ENCODE results near the gene CYFIP1.
"Not testable (repeated sequence)": the region's sequence is repeated elsewhere in the genome, so short reads cannot be mapped to it uniquely, and the experiment has no call there.

The CYFIP1 gene

GRCh38 chr15:22980189-22981050, at the start of gene CYFIP1:
Gene CYFIP1 (minus strand): TSS chr15:22980368. CDS start chr15:22947285, 33,083 bp downstream.
- in situ Hi-C loops (cut with MboI; ENCODE audit: low sequenced_read_pairs), result no loop called here

DNA sequence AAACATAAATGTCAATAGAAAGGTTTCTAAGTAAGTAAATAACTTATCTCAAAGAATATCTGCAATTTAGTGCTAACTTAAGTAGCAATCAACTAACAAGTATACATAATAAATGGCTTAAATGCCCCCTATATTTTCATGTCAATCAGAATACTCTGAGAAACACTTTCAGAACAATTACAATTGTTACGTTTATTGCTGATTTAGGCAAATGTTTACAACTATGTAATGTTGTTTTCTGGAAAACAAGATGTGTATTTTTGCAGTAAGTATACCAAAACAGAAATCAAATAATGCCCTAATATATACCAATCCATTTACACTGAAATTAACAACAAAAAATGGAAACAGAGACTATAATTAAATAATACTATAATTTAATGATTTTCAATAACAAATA, 46.0 kb upstream of the CYFIP1 start:
- in situ Hi-C loops (cut with MboI; ENCODE audit: low sequenced_read_pairs), result no loop called here

DNA sequence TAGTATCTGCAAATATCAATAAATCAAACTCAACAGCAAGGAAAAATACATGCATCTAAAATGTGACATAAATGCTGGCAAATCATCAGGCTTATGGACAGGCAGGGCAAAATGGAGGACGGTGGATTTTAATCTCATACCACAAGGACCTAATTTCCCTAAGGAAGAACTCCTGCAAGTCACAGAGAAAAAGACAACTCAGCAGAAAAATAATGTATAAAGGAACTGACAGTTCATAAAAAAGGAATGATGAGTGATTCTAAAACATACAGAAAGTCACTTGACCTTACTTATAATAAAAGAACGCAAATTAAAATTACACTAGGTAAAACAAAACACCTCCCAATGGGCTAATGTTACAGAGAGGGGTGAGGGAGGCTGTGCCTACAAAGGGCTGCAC, 42.0 kb upstream of the CYFIP1 start:
- in situ Hi-C loops (cut with MboI; ENCODE audit: low sequenced_read_pairs), result no loop called here

- in situ Hi-C loops (cut with MboI; ENCODE audit: low sequenced_read_pairs), result no loop called here
Observed at GRCh38 chr15:23014394-23015000, 34.3 kb upstream of the CYFIP1 start.

DNA sequence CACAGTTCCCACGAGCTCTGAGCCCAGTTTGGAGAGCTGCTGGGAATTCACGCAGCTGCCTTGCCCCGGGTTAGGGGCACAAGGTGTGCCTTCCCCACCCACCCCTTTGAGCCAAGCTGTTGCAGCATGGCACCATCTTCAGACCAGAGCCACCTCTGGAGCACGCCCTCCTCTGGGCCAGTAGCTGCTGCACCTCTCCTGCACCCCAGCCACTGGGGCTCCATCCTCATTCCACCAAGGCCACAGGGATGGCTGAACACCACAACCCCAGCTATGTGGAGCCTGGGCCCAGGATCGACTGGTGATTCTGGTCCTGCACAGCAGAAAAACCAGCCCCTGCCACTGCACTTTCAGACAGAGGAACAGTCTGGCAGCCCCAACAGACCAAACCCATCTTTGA, 33.5 kb upstream of the CYFIP1 start:
- in situ Hi-C loops (cut with MboI; ENCODE audit: low sequenced_read_pairs), result no loop called here

DNA sequence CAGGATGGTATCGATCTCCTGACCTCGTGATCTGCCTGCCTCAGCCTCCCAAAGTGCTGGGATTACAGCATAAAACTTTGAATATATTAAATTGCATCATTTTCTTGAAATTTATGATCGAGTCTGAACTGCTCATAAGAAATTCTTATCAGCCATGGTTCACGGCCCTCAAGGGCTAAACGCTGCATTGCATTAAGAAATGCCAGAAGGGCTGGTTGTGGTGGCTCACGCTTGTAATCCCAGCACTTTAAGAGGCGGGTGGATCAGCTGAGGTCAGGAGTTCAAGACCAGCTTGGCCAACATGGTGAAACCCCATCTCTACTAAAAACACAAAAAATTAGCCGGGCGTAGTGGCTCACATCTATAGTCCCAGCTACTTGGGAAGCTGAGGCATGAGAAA, 32.4 kb upstream of the CYFIP1 start:
- in situ Hi-C loops (cut with MboI; ENCODE audit: low sequenced_read_pairs), result not testable (repeated sequence)

GRCh38 chr15:23003736-23004135, 23.6 kb upstream of the CYFIP1 start:
- in situ Hi-C loops (cut with MboI; ENCODE audit: low sequenced_read_pairs), result no loop called here

- in situ Hi-C loops (cut with MboI; ENCODE audit: low sequenced_read_pairs), result no loop called here
Observed at GRCh38 chr15:23002920-23003319, 22.8 kb upstream of the CYFIP1 start.

DNA sequence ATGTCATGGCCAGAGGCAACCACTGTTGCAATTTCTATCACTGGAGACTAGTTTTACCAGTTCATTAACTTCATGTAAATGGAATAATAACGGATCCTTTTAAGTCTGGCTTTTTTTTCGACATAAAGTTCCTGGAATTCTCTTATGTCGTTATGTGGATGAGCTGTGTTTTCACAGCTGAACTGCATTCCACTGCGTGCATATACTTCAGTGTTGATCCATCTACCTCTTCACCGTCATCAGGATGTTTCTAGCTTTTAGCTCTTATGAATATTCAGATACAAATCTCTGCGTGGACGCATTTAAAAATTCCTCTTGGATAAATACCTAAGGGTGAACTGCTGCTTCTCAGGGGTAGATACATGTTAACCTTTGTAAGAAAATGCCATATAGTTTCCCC, 15.6 kb upstream of the CYFIP1 start:
- in situ Hi-C loops (cut with MboI; ENCODE audit: low sequenced_read_pairs), result no loop called here

DNA sequence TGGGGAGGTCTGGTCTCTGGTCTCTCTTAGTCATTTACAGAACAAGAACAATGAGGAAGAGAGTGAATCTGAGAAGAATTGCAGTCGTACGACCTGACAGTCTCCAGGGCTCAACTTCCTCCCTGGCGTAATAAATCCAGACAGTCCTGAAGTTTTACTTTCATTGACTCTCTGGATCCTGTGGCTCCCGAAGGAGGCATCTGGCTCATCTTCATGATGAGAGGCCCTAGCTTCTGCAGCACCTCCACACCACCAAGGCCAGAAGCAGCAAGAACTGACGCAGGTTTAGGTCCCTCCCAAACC, 11.8 kb upstream of the CYFIP1 start:
- in situ Hi-C loops (cut with MboI; ENCODE audit: low sequenced_read_pairs), result no loop called here

GRCh38 chr15:22989576-22990477, 9.7 kb upstream of the CYFIP1 start:
- in situ Hi-C loops (cut with MboI; ENCODE audit: low sequenced_read_pairs), result no loop called here

DNA sequence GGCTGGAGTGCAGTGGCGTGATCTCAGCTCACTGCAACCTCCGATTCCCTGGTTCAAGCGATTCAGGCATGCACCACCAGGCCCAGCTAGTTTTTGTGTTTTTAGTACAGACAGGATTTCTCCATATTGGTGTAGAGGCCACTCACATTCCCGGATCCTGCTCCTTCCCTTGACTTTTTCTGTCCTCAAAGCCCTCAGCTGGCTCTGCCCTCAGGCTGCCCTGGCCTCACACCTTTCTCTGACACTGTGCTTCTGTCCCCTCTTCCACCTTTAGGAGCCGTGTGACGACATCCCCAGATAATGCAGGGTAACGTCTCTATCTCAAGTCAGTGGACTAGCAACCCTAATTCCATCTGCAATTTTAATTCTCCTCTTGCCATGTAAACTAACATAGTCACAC, 8.6 kb upstream of the CYFIP1 start:
- in situ Hi-C loops (cut with MboI; ENCODE audit: low sequenced_read_pairs), result no loop called here

DNA sequence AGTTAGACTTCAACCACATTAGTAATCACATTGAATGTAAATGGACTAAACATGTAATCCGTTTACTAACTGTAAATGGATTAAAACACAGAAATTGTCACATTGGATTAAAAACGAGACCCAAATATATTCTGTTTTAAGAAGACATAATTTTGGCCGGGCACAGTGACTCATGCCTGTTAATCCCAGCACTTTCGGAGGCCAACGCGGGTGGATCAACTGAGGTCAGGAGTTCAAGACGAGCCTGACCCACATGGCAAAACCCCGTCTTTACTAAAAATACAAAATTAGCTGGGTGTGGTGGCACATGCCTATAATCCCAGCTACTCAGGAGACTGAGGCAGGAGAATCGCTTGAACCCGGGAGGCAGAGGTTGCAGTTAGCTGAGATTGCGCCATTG, 1.8 kb upstream of the CYFIP1 start:
- in situ Hi-C loops (cut with MboI; ENCODE audit: low sequenced_read_pairs), result not testable (repeated sequence)

- in situ Hi-C loops (cut with MboI; ENCODE audit: low sequenced_read_pairs), result no loop called here
Observed at GRCh38 chr15:22981051-22981840, 1.1 kb upstream of the CYFIP1 start.

DNA sequence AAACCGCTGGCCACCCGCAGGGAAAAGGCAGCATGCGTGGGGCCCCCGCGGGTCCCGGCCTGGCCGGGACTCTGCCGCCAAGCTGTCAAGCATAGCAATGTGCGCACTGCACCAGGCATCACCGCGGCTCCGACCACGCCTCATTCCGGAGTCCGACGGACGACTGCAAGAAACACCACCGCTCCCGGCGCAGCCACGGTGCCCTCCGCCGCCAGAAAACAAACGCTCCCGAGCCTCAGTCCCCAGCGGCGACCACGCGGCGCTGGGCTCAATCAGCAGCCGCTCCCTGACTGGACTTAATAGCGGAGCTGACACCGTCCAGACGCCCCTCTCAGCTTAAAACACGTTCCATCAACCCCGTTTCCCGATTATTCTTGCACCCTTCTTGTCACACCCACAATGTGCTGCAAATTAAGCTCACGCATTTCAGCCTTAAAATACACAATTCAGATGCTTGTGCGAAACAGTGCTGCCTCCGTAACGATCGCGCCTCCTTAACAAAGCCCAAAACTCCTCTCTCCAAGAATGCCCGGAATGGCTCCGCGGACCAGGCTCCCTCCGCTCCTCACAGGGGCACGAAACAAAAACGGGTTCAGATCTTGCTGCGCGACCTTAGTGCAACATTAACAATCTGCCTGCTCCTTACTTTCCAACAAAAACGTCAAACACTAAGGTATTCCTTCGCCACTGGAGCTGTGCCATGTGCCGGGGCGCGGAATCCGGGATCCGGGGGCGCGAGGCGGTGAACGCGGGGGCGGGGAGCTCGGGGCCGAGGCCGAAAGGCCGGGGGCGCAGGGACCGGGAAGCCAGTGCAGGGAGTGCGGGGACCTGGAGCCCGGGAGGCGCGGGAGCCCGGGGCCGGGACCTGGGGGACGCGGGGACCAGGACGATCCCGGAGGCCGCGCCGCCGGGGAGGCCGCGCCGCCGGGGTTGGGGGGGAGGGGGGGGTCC, 655 bp downstream of the CYFIP1 start:
- in situ Hi-C loops (cut with MboI; ENCODE audit: low sequenced_read_pairs), result no loop called here

DNA sequence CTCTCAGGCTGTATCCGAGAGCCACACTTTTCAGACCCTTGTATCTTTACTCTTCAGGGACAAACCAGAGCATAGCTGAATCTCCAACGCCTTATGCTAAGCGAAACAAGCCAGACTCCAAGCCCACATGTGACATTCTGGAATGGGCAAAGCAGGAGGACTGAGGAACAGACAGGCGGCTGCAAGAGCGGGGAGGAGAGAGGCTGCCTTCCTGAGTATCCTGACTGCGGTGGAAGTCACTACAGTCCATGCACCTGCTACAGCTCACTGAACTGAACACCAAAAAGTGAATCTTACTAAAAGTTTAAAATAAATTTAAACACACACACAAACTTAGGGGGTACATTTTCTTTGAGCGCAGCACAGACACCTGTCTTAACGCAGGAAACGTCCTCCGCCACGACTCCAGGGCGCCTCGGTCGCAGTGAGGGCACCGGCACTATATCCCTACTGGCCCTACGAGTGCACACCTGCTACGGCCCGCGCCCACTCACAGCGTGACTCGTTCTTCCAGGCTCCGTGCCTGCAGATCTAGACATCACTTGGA, 1.4 kb downstream of the CYFIP1 start:
- in situ Hi-C loops (cut with MboI; ENCODE audit: low sequenced_read_pairs), result no loop called here

GRCh38 chr15:22974745-22975144, 5.4 kb downstream of the CYFIP1 start:
- in situ Hi-C loops (cut with MboI; ENCODE audit: low sequenced_read_pairs), result no loop called here

GRCh38 chr15:22973987-22974386, 6.2 kb downstream of the CYFIP1 start:
- in situ Hi-C loops (cut with MboI; ENCODE audit: low sequenced_read_pairs), result no loop called here

DNA sequence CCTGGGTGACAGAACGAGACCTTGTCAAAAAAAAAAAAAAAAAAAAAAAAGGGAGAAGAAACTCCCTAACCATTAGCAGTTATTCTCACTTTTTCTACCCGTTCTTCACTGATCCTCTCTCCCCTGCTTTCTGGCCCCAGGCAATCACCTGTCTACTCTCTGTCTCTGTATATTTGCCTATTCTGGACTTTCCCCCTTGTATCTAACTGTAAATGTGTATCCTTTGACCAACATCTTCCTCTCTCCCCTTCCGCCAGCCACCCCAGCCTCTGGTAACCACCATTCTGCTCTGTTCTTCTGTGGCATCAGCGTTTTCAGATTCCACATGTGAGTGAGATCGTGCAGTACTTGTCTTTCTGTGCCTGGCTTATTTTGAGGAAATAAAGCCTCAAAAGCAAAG, 6.9 kb downstream of the CYFIP1 start:
- in situ Hi-C loops (cut with MboI; ENCODE audit: low sequenced_read_pairs), result no loop called here

Measured in hTERT RPE-1 (cell line).